ENCODE measurements around the gene MT1B.
A peak's percentile ranks its signal among the peaks of the same experiment; 100 is the strongest.
"Not testable (repeated sequence)": the region's sequence is repeated elsewhere in the genome, so short reads cannot be mapped to it uniquely, and the experiment has no call there.

Gene MT1B

DNA sequence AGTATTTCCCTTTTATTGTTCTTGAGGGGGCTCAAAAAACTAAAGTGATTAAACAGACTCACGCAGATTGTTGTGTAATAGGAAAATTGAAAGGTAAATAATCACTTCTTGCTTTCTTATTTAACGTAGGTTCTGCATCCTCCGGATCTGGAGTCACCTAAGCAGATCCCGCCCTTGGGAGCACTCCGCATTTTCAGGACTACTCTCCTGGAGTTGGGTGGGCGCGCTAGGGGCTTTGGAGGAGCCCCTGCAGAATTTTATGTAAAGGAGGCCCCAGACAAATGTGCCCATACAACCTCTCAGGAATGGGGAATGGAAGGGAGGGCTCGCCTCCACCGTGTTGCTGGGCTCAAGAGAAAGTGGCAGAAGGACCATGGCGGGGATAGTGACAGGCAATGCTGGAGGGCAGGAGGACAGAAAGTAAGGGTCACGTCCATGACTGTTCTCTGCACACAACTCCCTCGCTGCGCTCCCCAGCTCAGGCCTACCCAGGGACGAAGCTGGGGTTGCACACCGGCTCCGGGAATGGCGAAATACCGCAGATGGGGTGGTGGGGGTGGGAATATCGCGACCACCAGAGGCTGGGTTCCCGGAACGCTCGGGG, 35.0 kb upstream of the MT1B start:
- H3K4me1 Mint-ChIP-seq, result peaks cover 5% of the 10 kb centered on the region

DNA sequence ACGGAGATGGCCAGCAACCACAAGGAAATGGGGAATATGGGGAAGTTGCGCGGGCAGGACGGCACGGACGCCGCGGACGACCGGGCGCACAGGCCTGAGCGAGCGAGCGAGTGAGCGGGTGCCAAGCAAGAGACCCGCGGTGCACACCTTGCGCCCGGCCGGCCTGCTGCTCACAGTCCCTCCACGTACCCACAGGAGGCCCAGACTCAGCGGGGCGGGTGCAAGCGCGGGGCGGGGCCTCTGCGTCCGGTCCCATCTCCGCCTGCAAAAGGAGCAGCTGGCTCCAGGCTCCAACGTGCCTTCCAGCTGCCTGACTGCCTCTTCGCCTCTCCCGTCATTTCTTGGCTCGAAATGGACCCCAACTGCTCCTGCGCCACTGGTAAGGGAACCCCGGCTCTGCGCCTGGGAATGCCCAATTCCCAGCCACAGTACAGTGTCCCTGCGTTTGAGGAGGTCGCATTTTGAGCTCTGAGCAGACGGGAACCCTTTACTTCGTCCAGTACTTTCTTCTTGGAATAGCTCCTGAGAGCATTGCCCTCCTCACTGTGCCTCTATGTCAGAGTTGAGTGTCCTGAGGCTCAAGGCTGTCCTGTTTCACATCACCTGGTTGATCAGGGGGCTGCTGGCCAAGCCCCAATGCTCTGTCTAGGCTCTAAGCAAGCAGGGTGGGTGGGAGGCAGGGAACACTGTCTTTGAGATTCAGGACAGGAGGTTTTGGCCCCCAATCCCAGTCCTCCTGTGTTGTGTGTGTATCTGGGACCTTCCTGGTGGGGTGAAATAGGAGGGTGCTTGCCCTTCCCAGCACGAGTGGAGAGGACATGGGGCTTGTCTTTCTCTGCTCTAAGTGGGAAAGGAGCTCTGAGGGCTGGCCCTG, 34.2 kb upstream of the MT1B start:
- no peaks in the 10 kb centered on the region for H3K9me3 Mint-ChIP-seq
- H3K4me1 Mint-ChIP-seq, result peaks cover 5% of the 10 kb centered on the region
- TF ChIP-seq, protein P1, sequence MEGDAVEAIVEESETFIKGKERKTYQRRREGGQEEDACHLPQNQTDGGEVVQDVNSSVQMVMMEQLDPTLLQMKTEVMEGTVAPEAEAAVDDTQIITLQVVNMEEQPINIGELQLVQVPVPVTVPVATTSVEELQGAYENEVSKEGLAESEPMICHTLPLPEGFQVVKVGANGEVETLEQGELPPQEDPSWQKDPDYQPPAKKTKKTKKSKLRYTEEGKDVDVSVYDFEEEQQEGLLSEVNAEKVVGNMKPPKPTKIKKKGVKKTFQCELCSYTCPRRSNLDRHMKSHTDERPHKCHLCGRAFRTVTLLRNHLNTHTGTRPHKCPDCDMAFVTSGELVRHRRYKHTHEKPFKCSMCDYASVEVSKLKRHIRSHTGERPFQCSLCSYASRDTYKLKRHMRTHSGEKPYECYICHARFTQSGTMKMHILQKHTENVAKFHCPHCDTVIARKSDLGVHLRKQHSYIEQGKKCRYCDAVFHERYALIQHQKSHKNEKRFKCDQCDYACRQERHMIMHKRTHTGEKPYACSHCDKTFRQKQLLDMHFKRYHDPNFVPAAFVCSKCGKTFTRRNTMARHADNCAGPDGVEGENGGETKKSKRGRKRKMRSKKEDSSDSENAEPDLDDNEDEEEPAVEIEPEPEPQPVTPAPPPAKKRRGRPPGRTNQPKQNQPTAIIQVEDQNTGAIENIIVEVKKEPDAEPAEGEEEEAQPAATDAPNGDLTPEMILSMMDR (IDR thresholded peaks at IDR 0.05; ENCODE audit: unreplicated experiment in 3 of 3), result no peak
- peaks cover 79% of the 10 kb centered on the region for H3K27me3 Mint-ChIP-seq (ENCODE audit: low read depth)
- H3K4me3 Mint-ChIP-seq, result peak overlapping the region; percentile 79 to 85 (median 85)
- H3K36me3 Mint-ChIP-seq (ENCODE audit: low read depth), result no peaks in the 10 kb centered on the region
- H3K27ac Mint-ChIP-seq, result no peak overlapping the region

More for the DNA sequence above, 35.0 kb upstream of the MT1B start:
- no peaks in the 10 kb centered on the region for H3K9me3 Mint-ChIP-seq
- H3K27me3 Mint-ChIP-seq (ENCODE audit: low read depth), result peaks cover 72% of the 10 kb centered on the region
- TF ChIP-seq, protein P1 (IDR thresholded peaks at IDR 0.05; ENCODE audit: unreplicated experiment in 3 of 3), result no peak
- no peak overlapping the region for H3K27ac Mint-ChIP-seq
- peak overlapping the region; percentile 32 to 79 (median 72) for H3K4me3 Mint-ChIP-seq
- H3K36me3 Mint-ChIP-seq (ENCODE audit: low read depth), result no peaks in the 10 kb centered on the region

DNA sequence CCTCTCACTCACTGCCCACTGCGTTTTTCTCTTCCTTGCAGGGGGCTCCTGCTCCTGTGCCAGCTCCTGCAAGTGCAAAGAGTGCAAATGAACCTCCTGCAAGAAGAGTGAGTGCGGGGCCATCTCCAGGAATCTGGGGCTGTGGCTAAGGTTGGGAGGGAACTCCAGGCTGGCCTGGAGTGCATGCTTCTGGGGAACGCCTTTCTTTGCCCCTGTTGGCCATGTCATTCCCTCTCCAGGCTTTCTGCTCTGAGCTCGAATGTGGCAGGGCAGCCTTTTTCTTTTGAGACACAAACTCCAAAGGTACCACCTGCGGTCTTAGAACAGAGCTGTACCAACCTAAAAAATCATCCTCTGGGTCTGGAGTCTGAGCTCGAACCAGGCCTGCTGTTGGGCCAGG, 33.5 kb upstream of the MT1B start:
- H3K27me3 Mint-ChIP-seq (ENCODE audit: low read depth), result peaks cover 86% of the 10 kb centered on the region
- H3K27ac Mint-ChIP-seq, result no peak overlapping the region
- peaks cover 5% of the 10 kb centered on the region for H3K4me1 Mint-ChIP-seq
- TF ChIP-seq, protein P1 (IDR thresholded peaks at IDR 0.05; ENCODE audit: unreplicated experiment in 3 of 3), result no peak
- peak overlapping the region in 2 of 3 experiments; percentile 79 to 85 for H3K4me3 Mint-ChIP-seq
- no peaks in the 10 kb centered on the region for H3K36me3 Mint-ChIP-seq (ENCODE audit: low read depth)
- H3K9me3 Mint-ChIP-seq, result no peaks in the 10 kb centered on the region

DNA sequence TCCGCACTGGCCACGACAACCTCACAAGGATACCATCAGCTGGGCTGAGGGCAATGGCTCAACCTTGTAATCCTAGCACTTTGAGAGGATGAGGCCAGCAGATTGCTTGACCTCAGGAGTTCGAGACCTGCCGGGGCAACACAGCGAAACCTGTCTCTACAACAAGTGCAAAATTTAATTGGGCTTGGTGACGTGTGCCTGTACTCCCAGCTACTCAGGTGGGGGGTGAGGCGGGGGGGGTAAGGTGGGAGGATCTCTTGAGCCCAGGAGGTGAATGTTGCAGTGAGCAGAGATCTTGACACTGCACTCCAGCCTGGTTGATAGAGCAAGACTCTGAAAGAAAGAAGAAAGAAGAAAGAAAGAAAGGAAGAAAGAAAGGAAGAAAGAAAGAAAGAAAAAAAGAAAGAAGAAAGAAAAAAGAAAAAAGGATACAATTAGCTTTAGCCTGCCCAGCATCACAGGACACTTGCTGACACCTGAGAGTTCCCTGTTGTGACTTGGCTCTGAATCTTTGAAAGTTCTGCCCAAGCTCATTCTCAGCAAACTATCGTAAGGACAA, 31.3 kb upstream of the MT1B start:
- Mint-ChIP-seq H3K4me1 (peaks cover 5% of the 10 kb centered on the region), H3K27me3 (ENCODE audit: low read depth) (peaks cover 97% of the 10 kb centered on the region), H3K36me3 (ENCODE audit: low read depth) (no peaks in the 10 kb centered on the region), H3K27ac (no peak overlapping the region), H3K4me3 (no peak overlapping the region), H3K9me3 (no peaks in the 10 kb centered on the region)
- TF ChIP-seq, protein P1 (IDR thresholded peaks at IDR 0.05; ENCODE audit: unreplicated experiment in 3 of 3), result no peak

DNA sequence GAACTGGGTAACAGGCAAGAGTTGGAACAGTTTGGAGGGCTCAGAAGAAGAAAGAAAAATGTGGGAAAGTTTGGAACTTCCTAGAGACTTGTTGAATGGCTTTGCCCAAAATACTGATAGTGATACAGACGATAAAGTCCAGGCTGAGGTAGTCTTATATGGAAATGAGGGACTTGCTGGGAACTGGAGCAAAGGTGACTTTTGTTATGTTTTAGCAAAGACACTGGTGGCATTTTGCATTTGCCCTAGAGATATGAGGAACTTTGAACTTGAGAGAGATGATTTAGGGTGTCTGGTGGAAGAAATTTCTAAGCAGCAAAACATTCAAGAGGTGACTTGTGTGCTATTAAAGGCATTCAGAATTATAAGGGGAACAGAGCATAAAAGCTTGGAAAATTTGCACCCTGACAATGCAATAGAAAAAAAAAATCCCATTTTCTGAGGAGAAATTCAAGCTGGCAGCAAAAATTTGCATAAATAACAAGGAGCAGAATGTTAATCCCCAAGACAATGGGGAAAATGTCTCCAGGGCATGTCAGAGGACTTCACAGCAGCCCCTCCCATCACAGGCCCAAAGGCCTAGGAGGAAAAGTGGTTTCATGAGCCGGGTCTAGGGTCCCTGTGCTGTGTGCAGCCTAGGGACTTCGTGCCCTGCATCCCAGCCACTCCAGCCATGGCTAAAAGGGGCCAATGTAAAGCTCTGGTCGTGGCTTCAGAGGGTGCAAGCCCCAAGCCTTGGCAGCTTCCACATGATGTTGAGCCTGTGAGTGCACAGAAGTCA, 29.8 kb upstream of the MT1B start:
- peaks cover 10% of the 10 kb centered on the region for H3K4me1 Mint-ChIP-seq
- not testable (repeated sequence) for H3K36me3 Mint-ChIP-seq (ENCODE audit: low read depth); H3K9me3 Mint-ChIP-seq
- peak overlapping the region in 2 of 3 experiments; percentile 14 to 28 for H3K4me3 Mint-ChIP-seq
- peaks cover 98% of the 10 kb centered on the region for H3K27me3 Mint-ChIP-seq (ENCODE audit: low read depth)
- H3K27ac Mint-ChIP-seq, result peak overlapping the region in 1 of 3 experiments; percentile 30

DNA sequence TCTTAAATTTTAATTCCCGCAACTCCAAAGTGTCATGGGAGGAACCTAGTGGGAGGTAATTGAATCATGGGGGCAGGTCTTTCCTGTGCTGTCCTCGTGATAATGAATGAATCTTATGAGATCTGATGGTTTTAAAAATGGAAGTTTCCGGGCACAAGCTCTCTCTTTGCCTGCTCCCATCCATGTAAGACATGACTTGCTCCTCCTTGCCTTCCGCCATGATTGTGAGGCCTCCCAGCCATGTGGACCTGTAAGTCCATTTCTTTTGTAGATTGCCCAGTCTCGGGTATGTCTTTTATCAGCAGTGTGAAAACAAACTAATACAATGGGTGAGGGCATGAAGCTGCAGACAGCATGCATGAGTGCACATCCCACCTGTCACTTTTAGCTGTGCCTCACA, 28.5 kb upstream of the MT1B start:
- H3K27me3 Mint-ChIP-seq (ENCODE audit: low read depth), result peaks cover 94% of the 10 kb centered on the region
- H3K4me1 Mint-ChIP-seq; H3K4me3 Mint-ChIP-seq; H3K36me3 Mint-ChIP-seq (ENCODE audit: low read depth); H3K27ac Mint-ChIP-seq; H3K9me3 Mint-ChIP-seq: not testable (repeated sequence)
